HG03460 (cell line): ENCODE measurements around the gene ZNF610.
"Not testable (repeated sequence)": the region's sequence is repeated elsewhere in the genome, so short reads cannot be mapped to it uniquely, and the experiment has no call there.

Experiments used
- ATAC-seq: cut with Tn5 transposase; IDR thresholded peaks from one replicate; pipeline ENCODE4 v1.9.1; 2021; ENCODE audit not compliant: unreplicated experiment

Gene ZNF610

DNA sequence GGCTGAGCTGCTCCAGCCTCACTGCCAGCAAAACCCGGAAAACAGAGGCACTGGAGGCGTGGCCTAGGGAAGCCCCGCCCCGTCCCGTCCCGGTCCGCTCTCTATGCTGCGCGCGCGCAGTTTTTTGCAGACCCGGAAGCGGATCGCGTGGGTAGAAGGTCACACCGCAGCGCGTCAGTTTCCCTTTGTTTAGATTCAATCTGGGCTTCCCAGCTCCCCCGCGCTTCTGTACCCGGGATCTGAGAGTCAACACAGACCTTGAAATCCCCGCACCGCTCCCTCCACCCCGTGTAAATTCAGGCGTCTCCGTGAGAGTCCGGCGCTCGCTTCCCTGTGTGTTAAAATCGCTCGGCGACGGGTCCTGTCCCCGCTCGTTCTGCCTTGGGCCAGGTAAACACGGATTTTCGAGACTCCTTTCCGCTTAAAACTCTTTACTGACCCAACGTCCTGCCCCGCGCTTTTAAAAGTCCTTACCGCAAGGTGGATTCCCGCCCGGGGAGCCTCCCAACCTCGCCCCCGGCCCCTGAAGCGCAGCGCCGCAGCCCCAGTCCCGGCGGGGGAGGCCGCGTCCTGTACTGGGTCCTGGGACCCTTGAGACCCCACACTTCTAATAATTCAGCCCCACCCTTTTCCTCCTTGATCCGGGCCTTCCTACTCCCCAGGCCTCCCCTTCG lies at the start of gene ZNF610:
Gene ZNF610 (plus strand): TSS at position 127 of the 674 bp plus-strand sequence. CDS start 12,930 bp downstream, outside the sequence.
- ATAC-seq = peak; percentile 79

DNA sequence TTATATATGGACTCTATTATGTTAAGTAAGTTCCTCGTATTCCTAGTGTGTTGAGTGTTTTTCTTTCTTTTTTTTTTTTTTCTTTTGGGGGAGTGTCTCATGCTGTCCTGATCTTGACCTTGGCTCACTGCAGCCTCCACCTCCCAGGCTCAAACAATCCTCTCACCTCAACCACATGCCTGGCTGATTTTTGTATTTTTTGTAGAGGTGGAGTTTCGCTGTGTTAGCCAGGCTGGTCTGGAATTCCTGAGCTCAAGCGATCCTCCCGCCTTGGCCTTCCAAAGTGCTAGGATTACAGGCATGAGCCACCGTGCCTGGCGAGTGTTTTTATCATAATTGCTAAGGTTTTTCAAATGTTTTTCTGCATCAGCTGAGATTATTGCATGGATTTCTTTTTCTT lies 49.8 kb upstream of the ZNF610 start:
- no peak for ATAC-seq

DNA sequence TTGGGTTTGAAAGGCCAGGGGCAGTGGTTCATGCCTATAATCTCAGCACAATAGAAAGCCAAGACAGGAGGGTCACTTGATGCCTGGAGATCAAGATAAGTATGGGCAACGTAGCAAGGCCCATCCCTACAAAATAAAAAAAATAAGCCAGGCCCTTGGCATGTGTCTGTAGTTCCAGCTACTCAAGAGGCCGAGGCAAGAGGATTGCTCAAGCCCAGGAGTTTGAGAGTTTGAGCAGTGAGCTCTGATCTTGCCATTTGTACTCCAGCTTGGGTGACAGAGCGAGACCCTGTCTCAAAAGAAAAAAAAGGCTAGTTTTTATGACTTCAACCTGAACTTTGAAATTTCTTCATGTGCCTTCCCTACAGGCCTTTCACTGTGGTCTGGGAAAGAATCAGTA lies 44.3 kb upstream of the ZNF610 start:
- ATAC-seq = no peak

DNA sequence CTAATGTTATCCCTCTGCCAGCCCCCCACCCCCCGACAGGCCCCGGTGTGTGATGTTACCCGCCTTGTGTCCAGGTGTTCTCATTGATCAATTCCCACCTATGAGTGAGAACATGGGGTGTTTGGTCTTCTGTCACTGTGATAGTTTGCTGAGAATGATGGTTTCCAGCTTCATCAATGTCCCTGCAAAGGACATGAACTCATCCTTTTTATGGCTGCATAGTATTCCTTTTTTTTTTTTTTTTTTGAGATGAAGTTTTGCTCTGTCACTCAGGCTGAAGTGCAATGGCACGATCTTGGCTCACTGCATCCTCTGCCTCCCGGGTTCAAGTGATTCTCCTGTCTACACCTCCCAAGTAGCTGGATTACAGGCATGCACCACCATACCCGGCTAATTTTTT lies 43.1 kb upstream of the ZNF610 start:
- not testable (repeated sequence) for ATAC-seq

DNA sequence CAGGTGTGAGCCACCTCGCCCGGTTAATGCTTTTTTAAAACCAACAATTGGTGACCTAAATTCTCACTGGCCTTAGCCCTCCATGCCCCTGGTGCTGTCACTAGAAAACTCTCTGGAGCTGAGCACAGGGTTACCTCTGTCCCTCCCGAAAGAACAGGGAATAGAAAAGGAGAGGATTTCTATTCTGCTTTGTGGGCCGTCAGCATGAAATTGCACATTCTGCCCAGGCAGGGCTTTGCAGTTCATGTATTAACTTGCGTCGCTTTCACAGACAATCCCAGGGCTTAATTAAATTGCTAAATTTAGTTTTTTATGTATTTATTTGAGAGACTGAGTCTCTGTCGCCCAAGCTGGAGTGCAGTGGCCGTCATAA lies 39.7 kb upstream of the ZNF610 start:
- ATAC-seq = no peak

DNA sequence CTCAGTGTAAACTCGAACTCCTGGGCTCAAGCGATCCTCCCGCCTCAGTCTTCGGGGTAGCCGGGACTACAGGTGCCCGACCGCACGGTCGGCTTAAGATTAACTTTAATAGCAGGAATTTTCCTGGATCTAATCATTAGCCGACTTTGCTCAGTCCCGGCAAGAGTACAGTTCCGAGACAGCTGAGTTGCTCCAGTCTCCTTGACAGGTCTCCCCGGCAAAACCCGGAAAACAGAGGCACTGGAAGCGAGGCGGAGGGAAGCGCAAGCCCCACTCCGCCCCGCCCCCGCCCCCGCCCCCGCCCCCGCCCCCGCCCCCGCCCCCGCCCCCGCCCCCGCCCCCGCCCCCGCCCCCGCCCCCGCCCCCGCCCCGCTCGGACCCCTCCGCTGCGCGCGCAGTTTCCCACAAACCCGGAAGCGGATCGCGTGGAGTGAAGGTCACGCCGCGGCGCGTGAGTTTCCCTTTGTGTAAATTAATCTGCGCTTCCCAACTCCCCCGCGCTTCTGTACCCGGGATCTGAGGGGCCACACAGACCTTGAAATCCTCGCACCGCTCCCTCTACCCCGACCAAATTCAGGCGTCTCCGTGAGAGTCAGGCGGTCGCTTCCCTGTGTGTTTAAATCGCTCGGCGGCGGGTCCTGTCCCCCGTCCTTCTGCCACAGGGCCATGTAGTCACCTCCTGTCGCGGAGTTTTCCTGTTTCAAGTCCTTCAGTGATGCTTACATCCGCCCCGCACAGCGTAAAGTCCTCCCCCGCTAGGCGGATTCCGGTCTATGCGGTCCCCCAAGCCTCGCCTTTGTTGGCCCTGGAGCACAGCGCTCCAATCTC lies 39.1 kb upstream of the ZNF610 start, which contains the start of gene ZNF480:
Gene ZNF480 (plus strand): TSS at position 397 of the 828 bp plus-strand sequence. CDS start 3,244 bp downstream, outside the sequence.
- ATAC-seq = peak; percentile 65

DNA sequence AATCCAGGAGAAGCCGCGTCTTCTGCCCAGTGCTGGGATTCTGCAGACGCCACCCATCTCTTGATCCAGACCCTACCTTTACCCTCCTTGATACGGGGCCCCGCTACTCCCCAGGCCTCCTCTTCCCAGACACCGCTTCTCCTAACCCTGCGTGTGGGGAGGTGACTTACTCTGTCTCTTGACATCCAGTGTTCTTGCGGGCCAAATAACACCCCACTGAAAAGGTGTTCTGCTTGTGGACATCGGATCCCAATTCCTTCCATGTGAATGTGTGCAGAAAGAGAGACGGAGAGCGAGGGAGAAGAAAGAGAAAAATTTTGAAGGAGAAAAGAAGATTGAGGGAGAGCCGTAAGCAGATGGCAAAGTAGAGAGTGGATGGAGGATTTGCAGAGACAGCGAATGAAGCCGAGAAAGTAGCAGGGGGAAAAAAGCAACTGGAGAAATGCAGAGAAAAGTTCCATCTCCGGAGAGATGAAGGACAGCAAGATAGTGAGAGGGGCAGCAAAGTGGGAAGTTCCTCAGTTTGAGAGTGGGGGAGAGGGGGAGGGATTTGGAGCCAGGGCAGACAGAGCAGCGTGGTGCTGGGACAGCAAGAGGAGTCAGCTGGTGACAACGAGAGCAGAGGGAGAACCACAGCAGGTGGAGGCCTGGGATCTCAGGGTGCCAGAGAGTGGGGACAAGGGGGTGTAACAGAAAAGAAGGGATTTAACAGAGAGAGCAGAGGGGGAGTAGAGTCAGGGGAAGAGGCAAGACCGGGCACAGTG lies 38.3 kb upstream of the ZNF610 start:
- no peak for ATAC-seq

DNA sequence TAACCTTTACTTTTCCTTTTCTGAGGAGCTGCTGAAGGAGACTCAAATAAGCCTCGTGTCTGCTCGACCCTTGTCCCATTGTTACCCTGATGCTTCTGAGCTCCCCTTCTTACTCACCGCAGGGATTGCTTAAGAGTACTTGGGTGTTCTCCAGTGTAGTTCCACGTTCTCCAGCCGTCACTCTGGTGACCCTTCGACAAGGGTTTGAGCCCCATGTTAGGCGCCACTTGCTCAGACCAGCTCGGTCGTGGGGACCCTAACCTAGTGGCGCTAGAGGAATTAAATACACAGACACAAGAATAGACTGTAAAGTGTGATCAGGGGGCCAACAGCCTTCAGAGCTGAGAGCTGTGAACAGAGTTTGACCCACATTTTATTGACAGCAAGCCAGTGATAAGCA lies 28.8 kb upstream of the ZNF610 start:
- no peak for ATAC-seq

DNA sequence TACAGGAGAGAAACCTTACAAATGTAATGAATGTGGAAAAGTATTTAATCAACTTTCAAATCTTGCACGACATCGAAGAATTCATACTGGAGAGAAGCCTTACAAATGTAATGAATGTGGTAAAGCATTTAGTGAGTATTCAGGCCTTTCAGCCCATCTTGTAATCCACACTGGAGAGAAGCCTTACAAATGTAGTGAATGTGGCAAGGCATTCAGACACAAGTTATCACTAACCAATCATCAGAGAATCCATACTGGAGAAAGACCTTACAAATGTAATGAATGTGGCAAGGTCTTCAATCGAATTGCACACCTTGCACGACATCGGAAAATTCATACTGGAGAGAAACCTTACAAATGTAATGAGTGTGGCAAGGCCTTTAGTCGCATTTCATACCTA lies 13.6 kb upstream of the ZNF610 start:
- ATAC-seq = no peak

DNA sequence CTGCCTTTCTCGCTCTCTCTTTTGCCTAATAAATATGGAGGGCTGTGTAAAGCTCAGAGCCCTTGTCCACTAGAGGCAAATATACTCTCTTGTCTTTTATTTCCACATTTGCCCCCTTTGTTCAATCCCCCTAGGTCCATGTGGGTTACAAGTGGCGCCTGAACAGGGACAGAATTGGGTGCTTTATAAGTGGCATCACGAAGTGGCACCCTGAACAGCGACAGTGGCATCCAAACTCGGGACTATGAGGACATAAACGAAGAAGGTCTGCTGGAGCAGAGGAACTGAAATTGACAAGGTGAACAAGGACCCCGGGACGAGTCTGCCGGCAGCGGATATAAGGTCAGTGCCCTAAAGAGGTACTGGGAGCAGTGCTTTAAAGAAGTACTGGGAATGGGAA lies 4.3 kb upstream of the ZNF610 start:
- ATAC-seq = no peak

DNA sequence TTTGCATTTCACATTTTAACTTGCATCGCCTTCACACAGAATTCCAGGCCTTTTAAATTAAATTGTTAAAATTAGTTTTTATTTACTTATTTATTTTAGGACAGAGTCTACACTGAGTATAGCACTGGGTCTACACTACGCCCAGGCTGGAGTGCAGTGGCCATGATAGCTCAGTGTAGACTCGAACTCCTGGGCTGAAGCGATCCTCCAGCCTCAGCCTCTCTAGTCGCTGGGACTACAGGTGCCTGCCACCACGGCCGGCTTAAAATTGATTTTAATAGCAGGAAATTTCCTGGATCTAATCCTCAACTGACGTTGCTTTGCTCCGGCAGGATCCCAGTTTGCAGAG lies 301 bp upstream of the ZNF610 start:
- ATAC-seq = no peak

DNA sequence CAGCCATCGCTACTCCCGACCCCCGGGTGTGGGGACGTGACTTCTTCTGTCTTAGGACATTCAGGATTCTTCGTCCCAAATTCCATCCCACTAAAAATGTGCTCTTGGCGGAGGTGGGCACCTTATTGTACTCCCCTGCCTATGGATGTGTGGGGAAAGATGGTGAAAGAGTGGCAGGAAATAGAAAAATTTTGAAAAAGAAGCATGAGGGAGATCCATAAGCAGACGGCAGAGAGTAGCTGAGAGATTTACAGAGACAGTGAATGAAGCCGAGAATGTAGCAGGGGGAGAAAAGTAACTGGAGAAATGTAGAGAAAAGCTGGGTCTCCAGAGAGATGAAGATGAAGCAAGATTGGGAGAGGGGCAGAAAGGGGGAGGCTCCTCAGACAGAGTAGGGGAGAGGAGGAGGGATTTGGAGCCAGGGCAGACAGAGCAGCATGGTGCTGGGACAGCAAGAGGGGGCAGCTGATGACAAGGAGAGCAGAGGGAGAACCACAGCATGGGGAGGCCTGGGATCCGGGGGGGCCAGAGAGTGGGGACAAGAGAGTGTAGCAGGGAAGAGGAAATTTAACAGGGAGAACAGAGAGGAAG lies 843 bp downstream of the ZNF610 start:
- ATAC-seq = no peak

DNA sequence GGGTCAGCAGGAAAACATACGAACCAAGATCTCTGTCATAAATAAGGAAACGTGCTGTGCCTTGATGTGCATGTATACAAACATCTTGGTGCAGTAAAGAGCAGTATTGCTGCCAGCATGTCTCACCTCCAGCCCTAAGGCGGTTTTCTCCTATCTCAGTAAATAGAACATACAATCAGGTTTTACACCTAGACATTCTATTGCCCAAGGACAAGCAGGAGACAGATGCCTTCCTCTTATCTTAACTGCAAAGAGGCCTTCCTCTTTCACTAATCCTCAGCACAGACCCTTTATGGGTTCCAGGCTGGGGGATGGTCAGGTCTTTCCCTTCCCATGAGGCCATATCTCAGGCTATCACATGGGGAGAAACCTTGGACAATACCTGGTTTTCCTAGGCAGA lies 3.0 kb downstream of the ZNF610 start:
- ATAC-seq = not testable (repeated sequence)

DNA sequence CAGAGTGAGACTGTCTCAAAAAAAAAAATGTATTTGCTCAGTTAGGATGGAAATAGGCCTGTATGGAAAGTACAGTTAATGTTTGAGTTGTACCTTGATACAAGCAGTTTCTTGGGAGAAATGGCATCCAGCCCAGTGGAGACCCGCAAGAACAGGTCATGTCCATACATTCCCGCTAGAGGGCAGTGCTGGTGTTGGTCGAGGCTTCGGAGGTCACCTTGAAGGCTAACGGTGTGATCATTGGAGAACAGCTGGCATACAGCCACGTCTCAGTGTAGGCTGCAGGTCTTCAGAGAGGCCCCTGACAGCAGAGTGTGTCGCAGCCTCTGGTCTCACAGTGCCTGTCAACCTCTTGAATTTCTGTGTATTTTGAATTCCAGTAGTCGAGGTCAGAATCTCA lies 7.5 kb downstream of the ZNF610 start:
- no peak for ATAC-seq

DNA sequence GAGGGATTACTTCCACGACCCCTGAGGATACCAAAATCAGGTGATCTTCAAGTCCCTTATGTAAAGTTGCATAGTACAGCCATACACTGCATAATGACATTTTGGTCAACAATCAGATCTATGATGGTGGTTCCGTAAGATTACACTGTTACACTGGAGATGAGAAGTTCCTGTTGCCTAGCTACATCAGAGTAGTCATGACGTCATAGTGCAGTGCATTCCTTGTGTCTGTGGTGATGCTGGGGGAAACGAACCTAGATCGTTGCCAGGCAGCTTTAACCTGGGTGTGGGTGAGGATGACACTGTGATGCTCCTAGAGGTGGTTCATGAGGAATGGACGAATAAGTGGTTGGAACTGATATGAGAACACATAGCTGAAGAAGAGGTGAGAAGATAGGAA lies 9.1 kb downstream of the ZNF610 start:
- no peak for ATAC-seq

DNA sequence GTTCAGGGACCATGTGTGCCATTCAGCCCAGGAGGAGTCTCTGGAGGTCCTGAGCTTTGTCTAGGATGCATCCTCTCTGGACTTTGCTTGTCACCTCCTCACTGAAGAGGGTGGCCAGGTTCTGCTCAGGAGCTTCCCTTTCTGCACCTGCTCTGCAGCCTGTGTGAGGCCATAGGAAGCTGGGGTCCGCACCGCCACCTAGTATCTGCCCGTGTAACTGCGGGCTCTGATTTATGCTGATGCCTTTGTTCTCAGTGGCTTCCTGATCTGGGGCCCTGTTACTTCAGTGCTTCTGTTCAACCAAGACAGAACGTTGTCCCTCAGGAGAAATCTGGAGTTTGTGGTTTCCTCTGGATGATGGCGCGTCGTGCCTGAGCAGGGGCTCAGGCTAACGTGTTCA lies 15.5 kb downstream of the ZNF610 start:
- ATAC-seq = no peak

DNA sequence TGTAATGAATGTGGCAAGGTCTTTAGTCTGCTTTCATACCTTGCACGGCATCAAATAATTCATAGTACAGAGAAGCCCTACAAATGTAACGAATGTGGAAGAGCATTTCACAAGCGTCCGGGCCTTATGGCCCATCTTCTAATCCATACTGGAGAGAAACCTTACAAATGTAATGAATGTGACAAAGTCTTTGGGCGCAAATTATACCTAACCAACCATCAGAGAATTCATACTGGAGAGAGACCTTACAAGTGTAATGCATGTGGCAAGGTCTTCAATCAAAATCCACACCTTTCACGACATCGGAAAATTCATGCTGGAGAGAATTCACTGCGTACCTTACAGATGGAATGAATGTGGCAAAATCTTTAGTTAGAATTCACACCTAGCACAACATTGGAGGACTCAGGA lies 30.4 kb downstream of the ZNF610 start:
- no peak for ATAC-seq

DNA sequence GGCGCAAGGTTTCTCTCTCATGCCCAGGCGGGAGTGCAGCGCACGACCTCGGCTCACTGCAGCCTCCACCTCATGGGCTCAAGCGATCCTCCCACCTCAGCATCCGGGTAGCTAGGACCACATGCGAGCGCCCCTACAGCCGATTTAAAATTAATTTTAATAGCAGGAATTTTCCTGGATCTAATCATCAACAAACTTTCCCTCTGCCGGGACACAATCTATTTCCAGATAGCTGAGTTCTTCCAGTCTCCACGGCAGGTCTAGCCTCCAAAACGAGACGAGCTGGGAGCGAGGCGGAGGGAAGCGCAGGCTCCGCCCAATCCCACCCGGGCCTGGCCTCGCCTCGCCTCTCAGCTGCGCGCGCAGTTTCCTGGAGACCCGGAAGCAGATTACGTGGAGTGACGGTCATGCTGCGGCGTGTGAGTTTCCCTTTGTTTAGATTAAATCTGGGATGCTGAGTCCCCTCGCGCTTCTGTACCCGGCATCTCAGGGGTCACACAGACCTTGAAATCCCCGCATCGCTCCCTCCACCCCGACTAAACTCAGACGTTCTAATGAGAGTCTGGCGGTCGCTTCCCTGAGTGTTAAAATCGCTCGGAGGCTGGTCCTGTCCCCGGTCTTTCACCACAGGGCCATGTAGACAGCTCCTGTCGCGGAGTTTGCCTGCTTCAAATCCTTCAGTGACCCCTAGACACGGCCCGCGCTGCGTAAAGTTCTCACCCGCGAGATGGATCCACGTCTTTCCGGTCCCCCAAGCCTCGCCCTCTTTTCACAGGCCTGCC lies 33.7 kb downstream of the ZNF610 start, which contains the start of gene ZNF880:
Gene ZNF880 (plus strand): TSS at position 365 of the 782 bp plus-strand sequence. CDS start 43 bp downstream, at position 408.
- peak; percentile 90 for ATAC-seq

DNA sequence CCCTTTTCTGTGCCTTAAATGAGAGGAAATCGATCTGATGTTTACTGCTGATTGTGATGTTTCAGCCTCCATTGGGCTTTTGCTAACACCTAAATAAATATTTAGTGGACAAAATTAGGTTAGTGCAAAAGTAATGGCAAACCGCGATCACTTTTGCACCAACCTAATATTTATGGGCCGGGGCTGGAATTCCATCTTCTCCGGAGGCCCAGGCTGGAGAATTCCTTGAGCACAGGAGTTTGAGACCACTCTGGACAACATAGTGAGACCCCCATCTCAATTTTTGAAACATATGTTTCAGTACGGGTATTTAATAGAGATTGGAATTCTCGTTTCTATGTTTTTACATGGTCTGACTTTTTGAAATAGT lies 34.3 kb downstream of the ZNF610 start:
- no peak for ATAC-seq

DNA sequence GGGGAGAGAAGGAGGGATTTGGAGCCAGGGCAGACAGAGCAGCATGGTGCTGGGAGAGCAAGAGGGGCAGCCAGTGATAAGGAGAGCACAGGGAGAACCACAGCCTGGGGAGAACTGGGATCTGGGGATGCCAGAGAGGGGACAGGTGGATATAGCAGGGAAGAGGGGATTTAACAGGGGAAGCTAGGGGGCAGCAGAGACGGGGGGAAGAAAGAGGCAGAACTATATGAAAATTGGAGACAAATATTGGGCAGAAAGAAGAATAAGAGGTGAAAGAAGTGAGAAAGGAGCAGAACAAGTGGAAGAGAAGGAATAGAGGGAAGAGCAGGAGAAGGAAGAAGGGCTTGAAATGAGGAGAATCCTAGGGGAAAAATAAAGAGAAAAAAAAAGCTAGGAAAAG lies 55.1 kb downstream of the ZNF610 start:
- ATAC-seq = no peak
